ENCODE results near the gene ATE1. TPM values are rescaled to one million over a fixed set of nuclear protein-coding genes. Genes with fewer than 3 reads are reported as not detected.

ATE1 gene
- total RNA-seq, 6 donors from 2014 or later, result 13.5 to 27.9 (median 21.8) TPM

DNA sequence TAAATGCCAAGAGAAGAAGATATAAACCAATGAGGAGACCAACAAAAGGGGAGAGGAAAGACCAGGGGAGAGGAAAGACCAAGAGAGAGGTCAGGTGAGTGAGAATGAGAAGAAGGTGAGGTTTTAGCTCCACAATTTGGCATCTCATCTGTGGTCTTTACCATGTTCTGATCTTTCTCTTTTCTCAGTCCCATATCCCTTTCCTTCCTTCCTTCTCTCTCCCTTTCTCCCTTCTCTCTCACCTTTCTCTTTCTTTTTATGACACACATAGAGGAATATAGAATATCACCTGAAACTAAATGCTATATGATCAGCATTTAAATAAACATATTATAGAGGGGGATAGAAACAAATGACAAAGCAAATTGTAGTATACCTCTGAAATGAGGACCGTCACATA is 57.4 kb downstream of the ATE1 start:
- no peak for DNase-seq
- H3K27me3 ChIP-seq, result no peaks in the 10 kb centered on the region
- no peaks in the 10 kb centered on the region for H3K4me1 ChIP-seq
- 98 to 100% methylated on average over 1 of the region's 1 CpG for WGBS, 2 donors
- ATAC-seq (ENCODE audit: low FRiP score in 2 of 2), result no peak
- no peak overlapping the region for H3K27ac ChIP-seq
- peaks cover 0 to 28% (median 10%) of the 10 kb centered on the region in 4 donors for H3K36me3 ChIP-seq
- TF ChIP-seq POLR2AphosphoS5 (IDR thresholded peaks at IDR 0.05) (no peak), POLR2A (IDR thresholded peaks at IDR 0.05) (no peak), EP300 (IDR thresholded peaks at IDR 0.05) (no peak)
- TF ChIP-seq, protein P1, sequence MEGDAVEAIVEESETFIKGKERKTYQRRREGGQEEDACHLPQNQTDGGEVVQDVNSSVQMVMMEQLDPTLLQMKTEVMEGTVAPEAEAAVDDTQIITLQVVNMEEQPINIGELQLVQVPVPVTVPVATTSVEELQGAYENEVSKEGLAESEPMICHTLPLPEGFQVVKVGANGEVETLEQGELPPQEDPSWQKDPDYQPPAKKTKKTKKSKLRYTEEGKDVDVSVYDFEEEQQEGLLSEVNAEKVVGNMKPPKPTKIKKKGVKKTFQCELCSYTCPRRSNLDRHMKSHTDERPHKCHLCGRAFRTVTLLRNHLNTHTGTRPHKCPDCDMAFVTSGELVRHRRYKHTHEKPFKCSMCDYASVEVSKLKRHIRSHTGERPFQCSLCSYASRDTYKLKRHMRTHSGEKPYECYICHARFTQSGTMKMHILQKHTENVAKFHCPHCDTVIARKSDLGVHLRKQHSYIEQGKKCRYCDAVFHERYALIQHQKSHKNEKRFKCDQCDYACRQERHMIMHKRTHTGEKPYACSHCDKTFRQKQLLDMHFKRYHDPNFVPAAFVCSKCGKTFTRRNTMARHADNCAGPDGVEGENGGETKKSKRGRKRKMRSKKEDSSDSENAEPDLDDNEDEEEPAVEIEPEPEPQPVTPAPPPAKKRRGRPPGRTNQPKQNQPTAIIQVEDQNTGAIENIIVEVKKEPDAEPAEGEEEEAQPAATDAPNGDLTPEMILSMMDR (IDR thresholded peaks at IDR 0.05), result no peak
- no peak overlapping the region for H3K4me3 ChIP-seq
- no peaks in the 10 kb centered on the region for H3K9me3 ChIP-seq

DNA sequence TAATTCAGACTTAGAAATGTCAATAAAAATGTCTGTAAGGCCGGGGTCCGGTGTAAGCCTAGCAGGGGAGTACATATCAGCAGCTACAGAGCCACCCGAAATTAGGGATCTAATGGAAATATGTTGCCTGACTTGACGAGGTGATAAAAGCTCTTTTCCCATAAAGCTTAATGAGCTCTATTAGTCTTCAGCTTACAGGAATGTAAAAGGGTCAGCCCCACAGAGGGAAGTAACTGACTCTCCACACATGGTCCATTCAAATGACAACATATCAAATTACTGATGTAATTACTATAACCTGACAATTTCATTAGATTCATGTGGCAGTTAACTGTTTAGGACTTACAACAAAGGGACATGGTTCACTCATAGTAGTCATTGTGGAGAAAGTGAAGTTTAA is 62.3 kb downstream of the ATE1 start:
- WGBS, 2 donors, result 89 to 91% methylated on average over 4 of the region's 4 CpGs
- ATAC-seq (ENCODE audit: low FRiP score in 2 of 2), result no peak
- no peaks in the 10 kb centered on the region for H3K4me1 ChIP-seq

DNA sequence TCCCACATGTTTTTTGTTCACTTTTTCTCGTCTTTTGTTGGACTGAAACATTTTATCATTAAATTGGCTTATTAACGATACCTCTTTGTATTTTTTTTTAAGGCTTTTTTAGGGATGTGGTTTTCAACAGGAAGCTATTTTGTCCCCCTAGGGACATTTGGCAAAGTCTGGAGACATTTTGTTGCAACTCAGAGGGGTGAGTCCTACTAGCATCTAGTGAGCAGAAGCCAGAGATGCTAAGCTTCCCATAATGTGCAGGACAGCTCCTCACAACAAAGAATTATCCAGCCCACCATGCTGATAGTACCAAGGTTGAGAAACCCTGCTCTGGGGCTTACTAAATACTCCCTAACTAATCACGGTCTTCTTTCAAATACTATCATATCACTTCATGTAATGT is 63.2 kb downstream of the ATE1 start:
- no peak for TF ChIP-seq EP300 (IDR thresholded peaks at IDR 0.05)
- no peak for TF ChIP-seq POLR2A (IDR thresholded peaks at IDR 0.05)
- TF ChIP-seq, protein P1 (IDR thresholded peaks at IDR 0.05), result no peak
- no peak for TF ChIP-seq POLR2AphosphoS5 (IDR thresholded peaks at IDR 0.05)
- DNase-seq (no peak), ATAC-seq (ENCODE audit: low FRiP score in 2 of 2) (no peak)
- Histone ChIP-seq H3K27ac (no peak overlapping the region), H3K4me1 (no peaks in the 10 kb centered on the region), H3K9me3 (no peaks in the 10 kb centered on the region), H3K27me3 (no peaks in the 10 kb centered on the region), H3K4me3 (no peak overlapping the region), H3K36me3 (peaks cover 0 to 18% (median 8%) of the 10 kb centered on the region in 4 donors)
- WGBS, 2 donors, result 76 to 81% methylated on average over 3 of the region's 3 CpGs

More for the DNA sequence above, 62.3 kb downstream of the ATE1 start:
- H3K27ac ChIP-seq, result no peak overlapping the region
- TF ChIP-seq POLR2AphosphoS5 (IDR thresholded peaks at IDR 0.05) (no peak), POLR2A (IDR thresholded peaks at IDR 0.05) (no peak), EP300 (IDR thresholded peaks at IDR 0.05) (no peak)
- TF ChIP-seq, protein P1 (IDR thresholded peaks at IDR 0.05), result no peak
- no peak for DNase-seq
- H3K4me3 ChIP-seq, result no peak overlapping the region
- H3K9me3 ChIP-seq, result no peaks in the 10 kb centered on the region
- no peaks in the 10 kb centered on the region for H3K27me3 ChIP-seq
- H3K36me3 ChIP-seq, result peaks cover 0 to 24% (median 10%) of the 10 kb centered on the region in 4 donors

DNA sequence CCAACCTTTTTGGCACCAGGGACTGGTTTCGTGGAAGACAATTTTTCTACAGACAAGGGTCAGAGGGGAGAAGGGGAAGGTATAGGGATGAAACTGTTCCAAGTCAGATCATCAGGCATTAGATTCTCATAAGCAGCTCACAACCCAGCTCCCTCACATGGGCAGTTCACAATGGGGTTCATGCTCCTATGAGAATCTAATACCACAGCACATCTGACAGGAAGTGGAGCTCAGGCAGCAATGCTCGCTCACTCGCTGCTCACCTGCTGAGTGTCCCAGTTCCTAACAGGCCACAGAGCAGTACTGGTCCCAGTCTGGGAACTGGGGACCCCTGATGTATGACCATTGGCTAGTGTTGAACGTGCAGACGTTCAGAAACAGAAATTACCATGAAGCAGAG is 63.7 kb downstream of the ATE1 start:
- DNase-seq, result no peak
- no peak overlapping the region for H3K27ac ChIP-seq
- no peak for ATAC-seq (ENCODE audit: low FRiP score in 2 of 2)
- peaks cover 0 to 16% (median 6%) of the 10 kb centered on the region in 4 donors for H3K36me3 ChIP-seq
- TF ChIP-seq, protein P1 (IDR thresholded peaks at IDR 0.05), result no peak
- TF ChIP-seq EP300 (IDR thresholded peaks at IDR 0.05), result no peak
- TF ChIP-seq POLR2A (IDR thresholded peaks at IDR 0.05), result no peak
- TF ChIP-seq POLR2AphosphoS5 (IDR thresholded peaks at IDR 0.05), result no peak
- 82 to 93% methylated on average over 5 of the region's 5 CpGs for WGBS, 2 donors
- no peaks in the 10 kb centered on the region for H3K4me1 ChIP-seq
- H3K4me3 ChIP-seq, result no peak overlapping the region
- H3K27me3 ChIP-seq, result no peaks in the 10 kb centered on the region
- no peaks in the 10 kb centered on the region for H3K9me3 ChIP-seq

DNA sequence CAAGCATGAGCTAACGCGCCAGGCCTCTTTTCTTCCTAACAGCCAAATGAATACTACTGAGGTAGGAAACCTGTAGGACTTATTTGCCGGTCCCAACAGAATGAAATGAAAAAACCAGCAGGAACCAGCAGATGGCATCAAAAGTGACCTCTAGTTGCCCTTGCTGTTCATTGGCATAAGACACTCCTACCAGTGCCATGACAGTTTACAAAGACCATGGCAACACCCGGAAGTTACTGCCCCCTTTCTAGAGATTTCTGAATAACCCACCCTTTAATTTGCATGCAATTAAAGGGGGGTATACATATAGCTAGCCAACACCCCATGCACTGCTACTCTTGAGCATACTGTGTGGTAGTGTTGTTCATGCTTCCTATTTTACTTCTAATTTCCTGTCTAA is 65.2 kb downstream of the ATE1 start:
- no peak for DNase-seq
- Histone ChIP-seq H3K4me1 (no peaks in the 10 kb centered on the region), H3K9me3 (no peaks in the 10 kb centered on the region), H3K27me3 (no peaks in the 10 kb centered on the region), H3K36me3 (peaks cover 0 to 2% (median 0%) of the 10 kb centered on the region in 4 donors), H3K27ac (no peak overlapping the region), H3K4me3 (no peak overlapping the region)
- 99 to 100% methylated on average over 4 of the region's 4 CpGs for WGBS, 2 donors
- TF ChIP-seq POLR2A (IDR thresholded peaks at IDR 0.05) (no peak), EP300 (IDR thresholded peaks at IDR 0.05) (no peak), POLR2AphosphoS5 (IDR thresholded peaks at IDR 0.05) (no peak)
- TF ChIP-seq, protein P1 (IDR thresholded peaks at IDR 0.05), result no peak
- ATAC-seq (ENCODE audit: low FRiP score in 2 of 2), result no peak
